A549 (cell line): Measurements from ENCODE around the gene TMTC1. TPM values are rescaled to one million over a fixed set of nuclear protein-coding genes. Genes with fewer than 3 reads are reported as not detected.

Experiments
- ATAC-seq, 2 experiments: fragments of 200-7000 bp in 1 of 2; fragments of >200 bp in 1 of 2; cut with Nextera tagmentation in 1 of 2; cut with Tn5 transposase in 1 of 2; 3 replicates each; pipeline versions ENCODE4 v1.8.0 to v1.9.1; 2018 to 2020; ENCODE audit warnings: mild to moderate bottlenecking in 1 of 2, moderate library complexity in 1 of 2
- CTCF ChIA-PET: fragments of 300-600 bp; sonication (Branson Sonifier 250); formaldehyde crosslinking; extraction: SDS; loops from one replicate; lab custom pipeline; 2021; ENCODE audit warnings: antibody characterized with exemption, inconsistent platforms; lab: Yijun Ruan, JAX
- POLR2A ChIA-PET: fragments of 350-600 bp; formaldehyde crosslinking; extraction: SDS; loops from one replicate; lab custom pipeline; 2021; ENCODE audit warnings: antibody characterized with exemption, inconsistent platforms; lab: Yijun Ruan, JAX
- DNase-seq, 2 experiments: peaks; one replicate each; pipeline versions ENCODE4 v3.0.0 to v3.0.0-alpha.2; 2011 to 2016; ENCODE audit warnings: low read depth in 1 of 2, low spot score in 1 of 2
- FAIRE-seq: peaks from 2 replicates; lab custom pipeline; 2011; peaks lifted over from hg19 to GRCh38; lab: Jason Lieb, UNC
- H3K27ac ChIP-seq, 2 experiments: fragments of >200 bp; sonication (Bioruptor Twin); formaldehyde crosslinking; 3 replicates each; pipeline ENCODE4 v1.5.1; 2016 to 2017
- H3K4me1 ChIP-seq: fragments of >200 bp; sonication (Bioruptor Twin); formaldehyde crosslinking; 3 replicates; pipeline ENCODE4 v1.6.1; 2016
- H3K4me2 ChIP-seq: fragments of >200 bp; sonication (Bioruptor Twin); formaldehyde crosslinking; 3 replicates; pipeline ENCODE4 v1.6.1; 2016
- H3K4me3 ChIP-seq: fragments of >200 bp; sonication (Bioruptor Twin); formaldehyde crosslinking; 3 replicates; pipeline ENCODE4 v1.5.1; 2016
- H3K9me3 ChIP-seq: fragments of >200 bp; sonication (Bioruptor Twin); formaldehyde crosslinking; 3 replicates; pipeline ENCODE4 v1.6.1; 2016
- BHLHE40 ChIP-seq: IDR thresholded peaks from 2 replicates; pipeline ENCODE4 v1.6.1; 2012; ENCODE audit warnings: low read depth, low read length, inconsistent platforms
- CBX2 ChIP-seq: fragments of 200-600 bp; sonication (generic); IDR thresholded peaks from 2 replicates; pipeline ENCODE4 v1.6.1; 2016; ENCODE audit warnings: low read depth, mild to moderate bottlenecking, borderline replicate concordance
- CEBPB ChIP-seq, 2 experiments: fragments of >200 bp in 1 of 2; sonication (Bioruptor Twin) in 1 of 2; formaldehyde crosslinking in 1 of 2; IDR thresholded peaks; 2 replicates each; pipeline ENCODE4 v1.6.1; 2012 to 2016
- CHD2 ChIP-seq: fragments of 150-350 bp; IDR thresholded peaks from 2 replicates; pipeline ENCODE4 v1.6.1; 2014; ENCODE audit warnings: low read length; ENCODE audit not compliant: partially characterized antibody
- E2F6 ChIP-seq: IDR thresholded peaks from 2 replicates; pipeline ENCODE4 v1.6.1; 2012; ENCODE audit warnings: low read depth, borderline replicate concordance
- EHF ChIP-seq: fragments of 250-450 bp; sonication (Bioruptor Pico); IDR thresholded peaks from 2 replicates; pipeline ENCODE4 v1.5.0; 2020; ENCODE audit warnings: mild to moderate bottlenecking
- EHMT2 ChIP-seq: fragments of 200-600 bp; sonication (generic); IDR thresholded peaks from 2 replicates; pipeline ENCODE4 v1.6.1; 2016; ENCODE audit warnings: antibody characterized with exemption, low read depth, mild to moderate bottlenecking, moderate library complexity
- FOSB ChIP-seq: fragments of 250-450 bp; sonication (Bioruptor Pico); IDR thresholded peaks from 2 replicates; pipeline ENCODE4 v1.5.0; 2020; ENCODE audit warnings: mild to moderate bottlenecking, moderate library complexity
- FOSL2 ChIP-seq, 2 experiments: fragments of 450-650 bp in 1 of 2; fragments of >200 bp in 1 of 2; sonication (Bioruptor Twin) in 1 of 2; formaldehyde crosslinking; IDR thresholded peaks; 2 replicates each; pipeline versions ENCODE4 v1.5.0 to v1.6.1; 2016 to 2020; ENCODE audit warnings: mild to moderate bottlenecking in 1 of 2, moderate library complexity in 1 of 2
- FOXS1 ChIP-seq: fragments of 250-450 bp; sonication (Bioruptor Pico); IDR thresholded peaks from 2 replicates; pipeline ENCODE4 v1.5.0; 2020; ENCODE audit warnings: mild to moderate bottlenecking, moderate library complexity
- HDAC2 ChIP-seq: fragments of 200-600 bp; sonication (generic); IDR thresholded peaks from 2 replicates; pipeline ENCODE4 v1.6.1; 2016
- HEYL ChIP-seq: fragments of 250-450 bp; sonication (Bioruptor Pico); IDR thresholded peaks from 2 replicates; pipeline ENCODE4 v1.8.0; 2021; ENCODE audit warnings: mild to moderate bottlenecking, moderate library complexity
- HMGXB4 ChIP-seq: fragments of 250-450 bp; sonication (Bioruptor Pico); IDR thresholded peaks from 2 replicates; pipeline ENCODE4 v1.5.0; 2021; ENCODE audit warnings: mild to moderate bottlenecking, moderate library complexity, borderline replicate concordance
- HOXB5 ChIP-seq: fragments of 250-450 bp; sonication (Bioruptor Pico); IDR thresholded peaks from 2 replicates; pipeline ENCODE4 v1.5.0; 2020; ENCODE audit warnings: mild to moderate bottlenecking, moderate library complexity
- JUNB ChIP-seq: fragments of >200 bp; sonication (Bioruptor Twin); formaldehyde crosslinking; IDR thresholded peaks from 2 replicates; pipeline ENCODE4 v1.6.1; 2016
- KDM5A ChIP-seq: fragments of 200-600 bp; sonication (generic); IDR thresholded peaks from 2 replicates; pipeline ENCODE4 v1.6.1; 2016; ENCODE audit warnings: antibody characterized with exemption, mild to moderate bottlenecking
- MAFK ChIP-seq: fragments of 450-650 bp; IDR thresholded peaks from 2 replicates; pipeline ENCODE4 v1.6.1; 2014; ENCODE audit not compliant: partially characterized antibody
- MAZ ChIP-seq: fragments of 150-350 bp; IDR thresholded peaks from 2 replicates; pipeline ENCODE4 v1.6.1; 2014; ENCODE audit warnings: antibody characterized with exemption, low read depth, low read length, borderline replicate concordance
- NPAS2 ChIP-seq: fragments of 250-450 bp; sonication (Bioruptor Pico); IDR thresholded peaks from 2 replicates; pipeline ENCODE4 v1.8.0; 2022; ENCODE audit warnings: mild to moderate bottlenecking, moderate library complexity, borderline replicate concordance
- PHF8 ChIP-seq: fragments of 200-600 bp; sonication (generic); IDR thresholded peaks from 2 replicates; pipeline ENCODE4 v1.6.1; 2016; ENCODE audit warnings: low read depth, mild to moderate bottlenecking, antibody characterized with exemption, moderate library complexity, borderline replicate concordance
- POLR2A ChIP-seq: IDR thresholded peaks from 2 replicates; pipeline ENCODE4 v1.6.1; 2012; ENCODE audit warnings: mild to moderate bottlenecking, low read length
- RAD21 ChIP-seq, 2 experiments: fragments of >200 bp in 1 of 2; sonication (Bioruptor Twin) in 1 of 2; formaldehyde crosslinking in 1 of 2; IDR thresholded peaks in 1 of 2; conservative IDR thresholded peaks in 1 of 2; 2 replicates in 1 of 2; 3 replicates in 1 of 2; pipeline ENCODE4 v1.6.1; 2012 to 2018; ENCODE audit warnings: inconsistent platforms in 1 of 2
- RARB ChIP-seq: fragments of 250-450 bp; sonication (Bioruptor Pico); IDR thresholded peaks from 2 replicates; pipeline ENCODE4 v1.8.0; 2021; ENCODE audit warnings: mild to moderate bottlenecking, moderate library complexity
- RCOR1 ChIP-seq: fragments of 150-350 bp; IDR thresholded peaks from 2 replicates; pipeline ENCODE4 v1.6.1; 2014; ENCODE audit warnings: antibody characterized with exemption, low read length, low read depth
- SREBF2 ChIP-seq: fragments of 450-650 bp; IDR thresholded peaks from 2 replicates; pipeline ENCODE4 v1.6.1; 2014; ENCODE audit warnings: mild to moderate bottlenecking, moderate library complexity
- ZC3H11A ChIP-seq: fragments of 450-650 bp; IDR thresholded peaks from 2 replicates; pipeline ENCODE4 v1.6.1; 2014; ENCODE audit warnings: antibody characterized with exemption, mild to moderate bottlenecking
- ZFP36 ChIP-seq: fragments of 450-650 bp; IDR thresholded peaks from 2 replicates; pipeline ENCODE4 v1.6.1; 2014; ENCODE audit warnings: borderline replicate concordance; ENCODE audit not compliant: partially characterized antibody
- ZNF302 ChIP-seq: fragments of 250-450 bp; sonication (Bioruptor Pico); IDR thresholded peaks from 2 replicates; pipeline ENCODE4 v1.9.0; 2021; ENCODE audit warnings: inconsistent platforms, mild to moderate bottlenecking, moderate library complexity
- WGBS: methylation state at CpG from one replicate; pipeline ENCODE4 v1.1.6; 2017; ENCODE audit errors: missing lambda C conversion rate; 5-methylcytosine and 5-hydroxymethylcytosine counted together
- polyA plus RNA-seq, 4 experiments: library from polyadenylated mRNA; depleted of rRNA in 3 of 4; stranded (reverse); fragments of >200 nt; fragmentation: RNase III in 1 of 4; extraction: RNeasy Plus Mini Kit Qiagen cat#74134 plus additional on column Dnase treatment in 1 of 4; gene quantifications; 2 replicates in 3 of 4; 3 replicates in 1 of 4; pipeline ENCODE4 v1.2.3, GENCODE V29; 2011 to 2017
- TF ChIP-seq, protein P1 (sequence below): IDR thresholded peaks from 2 replicates; pipeline ENCODE4 v1.6.1; 2012
- TF ChIP-seq, protein P2 (sequence below): fragments of 450-650 bp; IDR thresholded peaks from 2 replicates; pipeline ENCODE4 v1.6.1; 2014; ENCODE audit warnings: antibody characterized with exemption
- TF ChIP-seq, protein P3 (sequence below): IDR thresholded peaks from 2 replicates; pipeline ENCODE4 v1.6.1; 2012

TMTC1 gene
- polyA plus RNA-seq, 2 of the 4 experiments (the other 2 are of a cell fraction) = 0.28 TPM; not detected in 1

GRCh38 chr12:29763301-29763683 is 20.4 kb downstream of the TMTC1 start:
- Histone ChIP-seq H3K9me3 (no peaks in the 10 kb centered on the region), H3K4me3 (no peak overlapping the region), H3K4me2 (no peak overlapping the region), H3K27ac (no peak overlapping the region), H3K4me1 (no peaks in the 10 kb centered on the region)
- DNase-seq (no peak), FAIRE-seq (no peak), ATAC-seq (no peak)
- TF ChIP-seq EHMT2 = no peak
- TF ChIP-seq RARB (CRISPR knock-in tag) = no peak
- no peak for TF ChIP-seq FOSL2 (IDR thresholded peaks at IDR 0.05)
- TF ChIP-seq FOSL2 (CRISPR knock-in tag; IDR thresholded peaks at IDR 0.05) = no peak
- TF ChIP-seq FOSB (CRISPR knock-in tag) = no peak
- no peak for TF ChIP-seq FOXS1 (CRISPR knock-in tag)
- TF ChIP-seq, protein P1, sequence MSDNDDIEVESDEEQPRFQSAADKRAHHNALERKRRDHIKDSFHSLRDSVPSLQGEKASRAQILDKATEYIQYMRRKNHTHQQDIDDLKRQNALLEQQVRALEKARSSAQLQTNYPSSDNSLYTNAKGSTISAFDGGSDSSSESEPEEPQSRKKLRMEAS = no peak
- no peak for TF ChIP-seq CHD2
- no peak for TF ChIP-seq ZC3H11A
- TF ChIP-seq CBX2 = no peak
- TF ChIP-seq, protein P2, sequence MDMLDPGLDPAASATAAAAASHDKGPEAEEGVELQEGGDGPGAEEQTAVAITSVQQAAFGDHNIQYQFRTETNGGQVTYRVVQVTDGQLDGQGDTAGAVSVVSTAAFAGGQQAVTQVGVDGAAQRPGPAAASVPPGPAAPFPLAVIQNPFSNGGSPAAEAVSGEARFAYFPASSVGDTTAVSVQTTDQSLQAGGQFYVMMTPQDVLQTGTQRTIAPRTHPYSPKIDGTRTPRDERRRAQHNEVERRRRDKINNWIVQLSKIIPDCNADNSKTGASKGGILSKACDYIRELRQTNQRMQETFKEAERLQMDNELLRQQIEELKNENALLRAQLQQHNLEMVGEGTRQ = no peak
- TF ChIP-seq MAFK = no peak
- no peak for TF ChIP-seq HOXB5 (CRISPR knock-in tag)
- no peak for TF ChIP-seq POLR2A
- TF ChIP-seq JUNB = no peak
- no peak for TF ChIP-seq BHLHE40
- no peak for TF ChIP-seq KDM5A
- POLR2A ChIA-PET = no interaction called here
- CTCF ChIA-PET = interaction anchor here (0.5 kb wide), 1 partner anchor 305 kb away, joined by 3 read pairs; no protein-coding TSS in a partner anchor

- H3K9me3 ChIP-seq = no peaks in the 10 kb centered on the region
- CTCF ChIA-PET = interaction anchor here (0.5 kb wide), 1 partner anchor 304 kb away, joined by 3 read pairs; no protein-coding TSS in a partner anchor
These were observed 21.0 kb downstream of the TMTC1 start for GRCh38 chr12:29762637-29763300.

More at GRCh38 chr12:29762637-29763300, 21.0 kb downstream of the TMTC1 start:
- Histone ChIP-seq H3K4me1 (no peaks in the 10 kb centered on the region), H3K27ac (no peak overlapping the region), H3K4me2 (no peak overlapping the region), H3K4me3 (no peak overlapping the region)
- ATAC-seq (no peak), DNase-seq (no peak), FAIRE-seq (no peak)
- POLR2A ChIA-PET = no interaction called here
- WGBS = 3% methylated on average over 7 of the region's 7 CpGs
- TF ChIP-seq PHF8 = no peak
- TF ChIP-seq ZNF302 = no peak
- TF ChIP-seq ZFP36 = no peak
- TF ChIP-seq MAZ = no peak
- TF ChIP-seq FOXS1 (CRISPR knock-in tag) = no peak
- TF ChIP-seq, protein P2 = no peak
- no peak for TF ChIP-seq E2F6
- TF ChIP-seq NPAS2 (CRISPR knock-in tag) = no peak
- no peak for TF ChIP-seq HEYL (CRISPR knock-in tag)
- no peak for TF ChIP-seq EHMT2
- TF ChIP-seq CEBPB (IDR thresholded peaks at IDR 0.05) = no peak
- TF ChIP-seq HMGXB4 = no peak
- TF ChIP-seq, protein P3, sequence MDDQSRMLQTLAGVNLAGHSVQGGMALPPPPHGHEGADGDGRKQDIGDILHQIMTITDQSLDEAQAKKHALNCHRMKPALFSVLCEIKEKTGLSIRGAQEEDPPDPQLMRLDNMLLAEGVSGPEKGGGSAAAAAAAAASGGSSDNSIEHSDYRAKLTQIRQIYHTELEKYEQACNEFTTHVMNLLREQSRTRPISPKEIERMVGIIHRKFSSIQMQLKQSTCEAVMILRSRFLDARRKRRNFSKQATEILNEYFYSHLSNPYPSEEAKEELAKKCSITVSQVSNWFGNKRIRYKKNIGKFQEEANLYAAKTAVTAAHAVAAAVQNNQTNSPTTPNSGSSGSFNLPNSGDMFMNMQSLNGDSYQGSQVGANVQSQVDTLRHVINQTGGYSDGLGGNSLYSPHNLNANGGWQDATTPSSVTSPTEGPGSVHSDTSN = no peak
- no peak for TF ChIP-seq SREBF2
- no peak for TF ChIP-seq EHF
- no peak for TF ChIP-seq RAD21 (conservative IDR thresholded peaks at IDR 0.05 in 1 of 2, IDR thresholded peaks at IDR 0.05 in 1 of 2)
- TF ChIP-seq HDAC2 = no peak
- no peak for TF ChIP-seq RCOR1
